ENCODE data around the gene PARVB. TPM values are rescaled to one million over a fixed set of nuclear protein-coding genes. Genes with fewer than 3 reads are reported as not detected.

PARVB gene
- polyA plus RNA-seq, 1 donor (not counting 4 experiments of a cell fraction or from before 2014, with no cell fraction given), result 10.5 TPM

- Histone ChIP-seq H2AFZ (ENCODE audit: control insufficient read depth, low read length) (no peak overlapping the region), H3K4me2 (ENCODE audit: control insufficient read depth, extremely low read depth, insufficient read depth, low read depth, low read length) (no peak overlapping the region), H3K4me3 (ENCODE audit: control insufficient read depth in 2 of 3, extremely low read depth in 1 of 3, insufficient read depth in 2 of 3, low read depth in 1 of 3, low read length in 3 of 3) (no peak overlapping the region), H3K4me1 (ENCODE audit: control insufficient read depth, extremely low read depth, insufficient read depth, low read length) (no peaks in the 10 kb centered on the region), H3K27ac (ENCODE audit: control insufficient read depth, insufficient read depth, low read length) (no peak overlapping the region), H3K9ac (ENCODE audit: control insufficient read depth, extremely low read depth, insufficient read depth, low read length) (no peak overlapping the region), H3K9me3 (ENCODE audit: control insufficient read depth, low read depth, low read length) (no peaks in the 10 kb centered on the region), H3K36me3 (ENCODE audit: control insufficient read depth in 2 of 2, extremely low read depth in 1 of 2, insufficient read depth in 2 of 2, low read length in 2 of 2) (no peaks in the 10 kb centered on the region), H3K9me1 (ENCODE audit: control insufficient read depth, extremely low read depth, insufficient read depth, low read length) (no peaks in the 10 kb centered on the region), H4K20me1 (ENCODE audit: control insufficient read depth, extremely low read depth, insufficient read depth, low read length) (no peaks in the 10 kb centered on the region), H3K27me3 (ENCODE audit: control insufficient read depth, extremely low read depth, insufficient read depth, low read length) (peaks cover 22% of the 10 kb centered on the region), H3K79me2 (ENCODE audit: control insufficient read depth, insufficient read depth, low read length) (no peaks in the 10 kb centered on the region)
- TF ChIP-seq EZH2 (IDR thresholded peaks at IDR 0.05; ENCODE audit: low read length) (no peak), CTCF (optimal IDR thresholded peaks at IDR 0.05 in 1 of 3, IDR thresholded peaks at IDR 0.05 in 1 of 3, conservative IDR thresholded peaks at IDR 0.05 in 1 of 3; ENCODE audit: extremely low read depth in 1 of 3, insufficient read depth in 2 of 3, low read length in 3 of 3) (no peak)
- FAIRE-seq (no peak), DNase-seq (ENCODE audit: low read depth, low spot score) (no peak)
- dilution Hi-C loops (cut with MboI; ENCODE audit: extremely low pct_ligation_motif_present, low sequenced_read_pairs), result no loop called here
Observed at GRCh38 chr22:44192816-44193534, 168.9 kb downstream of the PARVB start.

GRCh38 chr22:44193535-44193891 is 169.4 kb downstream of the PARVB start:
- H3K36me3 ChIP-seq (ENCODE audit: control insufficient read depth in 2 of 2, extremely low read depth in 1 of 2, insufficient read depth in 2 of 2, low read length in 2 of 2), result no peaks in the 10 kb centered on the region
- no peaks in the 10 kb centered on the region for H3K9me3 ChIP-seq (ENCODE audit: control insufficient read depth, low read depth, low read length)
- H2AFZ ChIP-seq (ENCODE audit: control insufficient read depth, low read length), result no peak overlapping the region
- no peaks in the 10 kb centered on the region for H3K79me2 ChIP-seq (ENCODE audit: control insufficient read depth, insufficient read depth, low read length)
- H4K20me1 ChIP-seq (ENCODE audit: control insufficient read depth, extremely low read depth, insufficient read depth, low read length), result no peaks in the 10 kb centered on the region
- no peak overlapping the region for H3K4me2 ChIP-seq (ENCODE audit: control insufficient read depth, extremely low read depth, insufficient read depth, low read depth, low read length)
- no peak overlapping the region for H3K9ac ChIP-seq (ENCODE audit: control insufficient read depth, extremely low read depth, insufficient read depth, low read length)
- TF ChIP-seq EZH2 (IDR thresholded peaks at IDR 0.05; ENCODE audit: low read length) (no peak), CTCF (optimal IDR thresholded peaks at IDR 0.05 in 1 of 3, IDR thresholded peaks at IDR 0.05 in 1 of 3, conservative IDR thresholded peaks at IDR 0.05 in 1 of 3; ENCODE audit: extremely low read depth in 1 of 3, insufficient read depth in 2 of 3, low read length in 3 of 3) (no peak)
- dilution Hi-C loops (cut with MboI; ENCODE audit: extremely low pct_ligation_motif_present, low sequenced_read_pairs), result no loop called here
- H3K4me3 ChIP-seq (ENCODE audit: control insufficient read depth in 2 of 3, extremely low read depth in 1 of 3, insufficient read depth in 2 of 3, low read depth in 1 of 3, low read length in 3 of 3), result no peak overlapping the region
- DNase-seq (ENCODE audit: low read depth, low spot score), result no peak
- peaks cover 22% of the 10 kb centered on the region for H3K27me3 ChIP-seq (ENCODE audit: control insufficient read depth, extremely low read depth, insufficient read depth, low read length)
- FAIRE-seq, result no peak
- H3K4me1 ChIP-seq (ENCODE audit: control insufficient read depth, extremely low read depth, insufficient read depth, low read length), result no peaks in the 10 kb centered on the region
- no peak overlapping the region for H3K27ac ChIP-seq (ENCODE audit: control insufficient read depth, insufficient read depth, low read length)
- H3K9me1 ChIP-seq (ENCODE audit: control insufficient read depth, extremely low read depth, insufficient read depth, low read length), result no peaks in the 10 kb centered on the region
